HG03025 (cell line): ENCODE measurements around the gene NPEPPS.
"Not testable (repeated sequence)": the region's sequence is repeated elsewhere in the genome, so short reads cannot be mapped to it uniquely, and the experiment has no call there.

Experiments used
- ATAC-seq: cut with Tn5 transposase; IDR thresholded peaks from one replicate; pipeline ENCODE4 v1.9.1; 2021; ENCODE audit warnings: mild to moderate bottlenecking, moderate library complexity; ENCODE audit not compliant: unreplicated experiment, low FRiP score

NPEPPS gene

GRCh38 chr17:47556108-47556507 is 25.2 kb downstream of the NPEPPS start:
- not testable (repeated sequence) for ATAC-seq

- ATAC-seq = not testable (repeated sequence)
These were observed 29.7 kb downstream of the NPEPPS start for GRCh38 chr17:47560517-47561043.

- not testable (repeated sequence) for ATAC-seq
These were observed 30.9 kb downstream of the NPEPPS start for GRCh38 chr17:47561698-47562405.

GRCh38 chr17:47562406-47562705 is 31.4 kb downstream of the NPEPPS start:
- ATAC-seq = not testable (repeated sequence)

- not testable (repeated sequence) for ATAC-seq
These were observed 36.4 kb downstream of the NPEPPS start for GRCh38 chr17:47567261-47567660.

GRCh38 chr17:47572561-47572960 is 41.7 kb downstream of the NPEPPS start:
- not testable (repeated sequence) for ATAC-seq

- ATAC-seq = not testable (repeated sequence)
These were observed 51.5 kb downstream of the NPEPPS start for GRCh38 chr17:47582416-47582815.

- ATAC-seq = not testable (repeated sequence)
These were observed 55.6 kb downstream of the NPEPPS start for GRCh38 chr17:47586378-47587055.

GRCh38 chr17:47593522-47593921 is 62.6 kb downstream of the NPEPPS start:
- ATAC-seq = not testable (repeated sequence)

GRCh38 chr17:47603830-47604597 is 73.1 kb downstream of the NPEPPS start:
- ATAC-seq = no peak

GRCh38 chr17:47604598-47604927 is 73.7 kb downstream of the NPEPPS start:
- ATAC-seq = no peak

GRCh38 chr17:47605011-47605410 is 74.1 kb downstream of the NPEPPS start:
- ATAC-seq = no peak

GRCh38 chr17:47607481-47607880 is 76.6 kb downstream of the NPEPPS start:
- ATAC-seq = no peak

- ATAC-seq = no peak
These were observed 80.8 kb downstream of the NPEPPS start for GRCh38 chr17:47611372-47612350.

GRCh38 chr17:47615766-47616424 is 85.0 kb downstream of the NPEPPS start:
- ATAC-seq = no peak

- ATAC-seq = no peak
These were observed 87.5 kb downstream of the NPEPPS start for GRCh38 chr17:47618410-47618809.

- no peak for ATAC-seq
These were observed 89.8 kb downstream of the NPEPPS start for GRCh38 chr17:47620503-47621245.

GRCh38 chr17:47621293-47622179 is 90.6 kb downstream of the NPEPPS start:
- no peak for ATAC-seq
